ENCODE data around the gene NR2C1.
"Not testable (repeated sequence)": the region's sequence is repeated elsewhere in the genome, so short reads cannot be mapped to it uniquely, and the experiment has no call there.

The NR2C1 gene

GRCh38 chr12:95104919-95105452 is 31.6 kb upstream of the NR2C1 start:
- Histone ChIP-seq H3K4me1 (ENCODE audit: control insufficient read depth, insufficient read depth, low read length) (no peaks in the 10 kb centered on the region), H3K9ac (ENCODE audit: low read length) (no peak overlapping the region), H3K27ac (ENCODE audit: low read depth, low read length) (no peak overlapping the region), H3K9me3 (ENCODE audit: control insufficient read depth, insufficient read depth, low read depth, low read length) (no peaks in the 10 kb centered on the region), H3K4me3 (ENCODE audit: low read depth, low read length) (no peak overlapping the region), H3K27me3 (ENCODE audit: control insufficient read depth, insufficient read depth, low read length) (no peaks in the 10 kb centered on the region), H3K36me3 (ENCODE audit: control insufficient read depth, insufficient read depth, low read length) (peaks cover 81% of the 10 kb centered on the region)

GRCh38 chr12:95102916-95103671 is 29.7 kb upstream of the NR2C1 start:
- Histone ChIP-seq H3K9me3 (ENCODE audit: control insufficient read depth, insufficient read depth, low read depth, low read length) (no peaks in the 10 kb centered on the region), H3K36me3 (ENCODE audit: control insufficient read depth, insufficient read depth, low read length) (peaks cover 75% of the 10 kb centered on the region), H3K4me1 (ENCODE audit: control insufficient read depth, insufficient read depth, low read length) (peaks cover 5% of the 10 kb centered on the region; the same call in 1 of the 2 replicates), H3K27me3 (ENCODE audit: control insufficient read depth, insufficient read depth, low read length) (no peaks in the 10 kb centered on the region), H3K4me3 (ENCODE audit: low read depth, low read length) (no peak overlapping the region), H3K27ac (ENCODE audit: low read depth, low read length) (no peak overlapping the region), H3K9ac (ENCODE audit: low read length) (no peak overlapping the region)

DNA sequence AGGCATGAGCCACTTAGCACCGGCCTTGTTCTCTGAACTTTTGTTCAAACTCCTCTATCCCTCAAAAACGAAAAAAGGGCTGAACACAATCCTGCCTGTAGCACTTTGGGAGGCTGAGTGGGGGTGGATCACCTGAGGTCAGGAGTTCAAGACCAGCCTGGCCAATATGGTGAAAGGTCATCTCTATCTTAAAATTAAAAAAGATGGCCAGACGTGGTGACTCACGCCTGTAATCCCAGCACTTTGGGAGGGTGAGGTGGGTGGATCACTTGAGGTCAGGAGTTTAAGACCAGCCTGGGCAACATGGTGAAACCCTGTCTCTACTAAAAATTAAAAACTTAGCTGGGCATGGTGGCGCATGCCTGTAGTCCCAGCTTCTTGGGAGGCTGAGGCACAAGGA is 28.5 kb upstream of the NR2C1 start:
- not testable (repeated sequence) for H3K4me1 ChIP-seq (ENCODE audit: control insufficient read depth, insufficient read depth, low read length); H3K9me3 ChIP-seq (ENCODE audit: control insufficient read depth, insufficient read depth, low read depth, low read length); H3K9ac ChIP-seq (ENCODE audit: low read length); H3K27me3 ChIP-seq (ENCODE audit: control insufficient read depth, insufficient read depth, low read length); H3K27ac ChIP-seq (ENCODE audit: low read depth, low read length); H3K4me3 ChIP-seq (ENCODE audit: low read depth, low read length)
- H3K36me3 ChIP-seq (ENCODE audit: control insufficient read depth, insufficient read depth, low read length) = peaks cover 72% of the 10 kb centered on the region

GRCh38 chr12:95100264-95101190 is 27.1 kb upstream of the NR2C1 start:
- Histone ChIP-seq H3K9ac (ENCODE audit: low read length) (no peak overlapping the region), H3K4me3 (ENCODE audit: low read depth, low read length) (no peak overlapping the region), H3K9me3 (ENCODE audit: control insufficient read depth, insufficient read depth, low read depth, low read length) (no peaks in the 10 kb centered on the region), H3K27me3 (ENCODE audit: control insufficient read depth, insufficient read depth, low read length) (no peaks in the 10 kb centered on the region), H3K36me3 (ENCODE audit: control insufficient read depth, insufficient read depth, low read length) (peaks cover 66% of the 10 kb centered on the region), H3K27ac (ENCODE audit: low read depth, low read length) (no peak overlapping the region), H3K4me1 (ENCODE audit: control insufficient read depth, insufficient read depth, low read length) (peaks cover 6% of the 10 kb centered on the region; the same call in 1 of the 2 replicates)

- H3K27ac ChIP-seq (ENCODE audit: low read depth, low read length) = no peak overlapping the region
- no peaks in the 10 kb centered on the region for H3K9me3 ChIP-seq (ENCODE audit: control insufficient read depth, insufficient read depth, low read depth, low read length)
- H3K4me3 ChIP-seq (ENCODE audit: low read depth, low read length) = no peak overlapping the region
- H3K27me3 ChIP-seq (ENCODE audit: control insufficient read depth, insufficient read depth, low read length) = no peaks in the 10 kb centered on the region
- H3K4me1 ChIP-seq (ENCODE audit: control insufficient read depth, insufficient read depth, low read length) = peaks cover 6% of the 10 kb centered on the region; the same call in 1 of the 2 replicates
- peaks cover 55% of the 10 kb centered on the region for H3K36me3 ChIP-seq (ENCODE audit: control insufficient read depth, insufficient read depth, low read length)
- no peak overlapping the region for H3K9ac ChIP-seq (ENCODE audit: low read length)
Measured at GRCh38 chr12:95099270-95099790, 25.9 kb upstream of the NR2C1 start.

DNA sequence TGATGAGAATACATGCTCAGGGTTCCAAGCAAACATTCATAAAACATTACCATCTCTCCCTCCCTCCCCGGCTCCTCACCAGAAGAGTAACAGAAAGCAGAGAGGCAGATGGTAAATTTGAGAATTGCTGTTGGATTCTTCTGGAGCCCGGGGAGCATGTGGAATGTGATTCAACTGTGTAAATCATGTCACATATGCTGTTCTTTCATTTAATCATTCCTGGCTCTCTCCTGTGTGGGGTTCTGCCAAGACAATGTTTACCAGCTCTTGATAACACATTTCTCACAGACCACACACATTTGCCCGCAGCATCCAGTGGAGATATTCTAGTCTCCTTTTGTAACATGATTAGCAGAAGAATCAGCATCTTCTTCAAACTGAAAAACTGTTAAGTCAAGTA is 23.4 kb upstream of the NR2C1 start:
- no peak overlapping the region for H3K27ac ChIP-seq (ENCODE audit: low read depth, low read length)
- H3K9ac ChIP-seq (ENCODE audit: low read length) = no peak overlapping the region
- H3K4me1 ChIP-seq (ENCODE audit: control insufficient read depth, insufficient read depth, low read length) = peaks cover 6% of the 10 kb centered on the region; the same call in 1 of the 2 replicates
- no peaks in the 10 kb centered on the region for H3K27me3 ChIP-seq (ENCODE audit: control insufficient read depth, insufficient read depth, low read length)
- H3K4me3 ChIP-seq (ENCODE audit: low read depth, low read length) = no peak overlapping the region
- H3K36me3 ChIP-seq (ENCODE audit: control insufficient read depth, insufficient read depth, low read length) = peaks cover 49% of the 10 kb centered on the region
- no peaks in the 10 kb centered on the region for H3K9me3 ChIP-seq (ENCODE audit: control insufficient read depth, insufficient read depth, low read depth, low read length)

- Histone ChIP-seq H3K27ac (ENCODE audit: low read depth, low read length) (no peak overlapping the region), H3K4me3 (ENCODE audit: low read depth, low read length) (no peak overlapping the region), H3K9me3 (ENCODE audit: control insufficient read depth, insufficient read depth, low read depth, low read length) (no peaks in the 10 kb centered on the region)
Measured at GRCh38 chr12:95096378-95096777, 23.0 kb upstream of the NR2C1 start.

GRCh38 chr12:95095866-95096265 is 22.4 kb upstream of the NR2C1 start:
- H3K4me1 ChIP-seq (ENCODE audit: control insufficient read depth, insufficient read depth, low read length); H3K27me3 ChIP-seq (ENCODE audit: control insufficient read depth, insufficient read depth, low read length); H3K4me3 ChIP-seq (ENCODE audit: low read depth, low read length); H3K9ac ChIP-seq (ENCODE audit: low read length); H3K27ac ChIP-seq (ENCODE audit: low read depth, low read length); H3K9me3 ChIP-seq (ENCODE audit: control insufficient read depth, insufficient read depth, low read depth, low read length): not testable (repeated sequence)
- H3K36me3 ChIP-seq (ENCODE audit: control insufficient read depth, insufficient read depth, low read length) = peaks cover 57% of the 10 kb centered on the region

More at GRCh38 chr12:95096378-95096777, 23.0 kb upstream of the NR2C1 start:
- no peaks in the 10 kb centered on the region for H3K27me3 ChIP-seq (ENCODE audit: control insufficient read depth, insufficient read depth, low read length)
- H3K9ac ChIP-seq (ENCODE audit: low read length) = no peak overlapping the region
- H3K36me3 ChIP-seq (ENCODE audit: control insufficient read depth, insufficient read depth, low read length) = peaks cover 53% of the 10 kb centered on the region
- peaks cover 6% of the 10 kb centered on the region; the same call in 1 of the 2 replicates for H3K4me1 ChIP-seq (ENCODE audit: control insufficient read depth, insufficient read depth, low read length)

DNA sequence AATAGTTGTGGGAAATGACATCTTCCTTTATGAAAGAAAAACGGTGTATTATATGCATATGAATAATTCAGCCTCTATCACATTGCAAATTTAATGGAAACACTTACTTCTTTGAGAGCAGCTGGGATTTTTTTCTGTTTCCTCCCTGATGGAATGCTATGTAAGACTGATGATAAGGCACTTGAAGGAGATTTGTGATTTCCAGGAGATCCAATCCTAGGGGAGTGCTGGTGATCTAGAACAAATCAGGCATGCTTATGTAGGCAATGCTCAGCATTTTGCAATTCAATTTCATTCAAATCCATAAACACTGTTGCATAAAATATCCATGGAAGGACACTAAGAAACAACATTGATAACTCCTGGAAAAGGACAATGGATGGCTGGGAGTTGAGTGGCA is 16.0 kb upstream of the NR2C1 start:
- Histone ChIP-seq H3K9me3 (ENCODE audit: control insufficient read depth, insufficient read depth, low read depth, low read length) (no peaks in the 10 kb centered on the region), H3K4me1 (ENCODE audit: control insufficient read depth, insufficient read depth, low read length) (no peaks in the 10 kb centered on the region), H3K27ac (ENCODE audit: low read depth, low read length) (no peak overlapping the region), H3K27me3 (ENCODE audit: control insufficient read depth, insufficient read depth, low read length) (no peaks in the 10 kb centered on the region), H3K36me3 (ENCODE audit: control insufficient read depth, insufficient read depth, low read length) (peaks cover 68% of the 10 kb centered on the region), H3K4me3 (ENCODE audit: low read depth, low read length) (no peak overlapping the region), H3K9ac (ENCODE audit: low read length) (no peak overlapping the region)

- Histone ChIP-seq H3K9ac (ENCODE audit: low read length) (no peak overlapping the region), H3K36me3 (ENCODE audit: control insufficient read depth, insufficient read depth, low read length) (peaks cover 69% of the 10 kb centered on the region), H3K4me3 (ENCODE audit: low read depth, low read length) (no peak overlapping the region), H3K9me3 (ENCODE audit: control insufficient read depth, insufficient read depth, low read depth, low read length) (no peaks in the 10 kb centered on the region), H3K4me1 (ENCODE audit: control insufficient read depth, insufficient read depth, low read length) (no peaks in the 10 kb centered on the region), H3K27ac (ENCODE audit: low read depth, low read length) (no peak overlapping the region), H3K27me3 (ENCODE audit: control insufficient read depth, insufficient read depth, low read length) (no peaks in the 10 kb centered on the region)
Measured at GRCh38 chr12:95088379-95088778, 15.0 kb upstream of the NR2C1 start.
